ENCODE data around the gene DTWD2.

GRCh38 chr5:118888556-118888955, 99.8 kb downstream of the DTWD2 start:
- TF ChIP-seq, protein P1, sequence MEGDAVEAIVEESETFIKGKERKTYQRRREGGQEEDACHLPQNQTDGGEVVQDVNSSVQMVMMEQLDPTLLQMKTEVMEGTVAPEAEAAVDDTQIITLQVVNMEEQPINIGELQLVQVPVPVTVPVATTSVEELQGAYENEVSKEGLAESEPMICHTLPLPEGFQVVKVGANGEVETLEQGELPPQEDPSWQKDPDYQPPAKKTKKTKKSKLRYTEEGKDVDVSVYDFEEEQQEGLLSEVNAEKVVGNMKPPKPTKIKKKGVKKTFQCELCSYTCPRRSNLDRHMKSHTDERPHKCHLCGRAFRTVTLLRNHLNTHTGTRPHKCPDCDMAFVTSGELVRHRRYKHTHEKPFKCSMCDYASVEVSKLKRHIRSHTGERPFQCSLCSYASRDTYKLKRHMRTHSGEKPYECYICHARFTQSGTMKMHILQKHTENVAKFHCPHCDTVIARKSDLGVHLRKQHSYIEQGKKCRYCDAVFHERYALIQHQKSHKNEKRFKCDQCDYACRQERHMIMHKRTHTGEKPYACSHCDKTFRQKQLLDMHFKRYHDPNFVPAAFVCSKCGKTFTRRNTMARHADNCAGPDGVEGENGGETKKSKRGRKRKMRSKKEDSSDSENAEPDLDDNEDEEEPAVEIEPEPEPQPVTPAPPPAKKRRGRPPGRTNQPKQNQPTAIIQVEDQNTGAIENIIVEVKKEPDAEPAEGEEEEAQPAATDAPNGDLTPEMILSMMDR (IDR thresholded peaks at IDR 0.05; ENCODE audit: low read depth, low read length) = no peak
- TF ChIP-seq, protein P2, sequence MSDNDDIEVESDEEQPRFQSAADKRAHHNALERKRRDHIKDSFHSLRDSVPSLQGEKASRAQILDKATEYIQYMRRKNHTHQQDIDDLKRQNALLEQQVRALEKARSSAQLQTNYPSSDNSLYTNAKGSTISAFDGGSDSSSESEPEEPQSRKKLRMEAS (IDR thresholded peaks at IDR 0.05; ENCODE audit: low read depth, low read length) = no peak
- no peak for TF ChIP-seq POLR2A (IDR thresholded peaks at IDR 0.05; ENCODE audit: extremely low read depth, insufficient read length)
